Effector CD8-positive, alpha-beta T cell (primary cell): Measurements from ENCODE around the gene DCTN2.

Experiments
- DNase-seq: peaks from one replicate; lab custom pipeline; 2025; lab: John Stamatoyannopoulos, UW

DCTN2 gene

DNA sequence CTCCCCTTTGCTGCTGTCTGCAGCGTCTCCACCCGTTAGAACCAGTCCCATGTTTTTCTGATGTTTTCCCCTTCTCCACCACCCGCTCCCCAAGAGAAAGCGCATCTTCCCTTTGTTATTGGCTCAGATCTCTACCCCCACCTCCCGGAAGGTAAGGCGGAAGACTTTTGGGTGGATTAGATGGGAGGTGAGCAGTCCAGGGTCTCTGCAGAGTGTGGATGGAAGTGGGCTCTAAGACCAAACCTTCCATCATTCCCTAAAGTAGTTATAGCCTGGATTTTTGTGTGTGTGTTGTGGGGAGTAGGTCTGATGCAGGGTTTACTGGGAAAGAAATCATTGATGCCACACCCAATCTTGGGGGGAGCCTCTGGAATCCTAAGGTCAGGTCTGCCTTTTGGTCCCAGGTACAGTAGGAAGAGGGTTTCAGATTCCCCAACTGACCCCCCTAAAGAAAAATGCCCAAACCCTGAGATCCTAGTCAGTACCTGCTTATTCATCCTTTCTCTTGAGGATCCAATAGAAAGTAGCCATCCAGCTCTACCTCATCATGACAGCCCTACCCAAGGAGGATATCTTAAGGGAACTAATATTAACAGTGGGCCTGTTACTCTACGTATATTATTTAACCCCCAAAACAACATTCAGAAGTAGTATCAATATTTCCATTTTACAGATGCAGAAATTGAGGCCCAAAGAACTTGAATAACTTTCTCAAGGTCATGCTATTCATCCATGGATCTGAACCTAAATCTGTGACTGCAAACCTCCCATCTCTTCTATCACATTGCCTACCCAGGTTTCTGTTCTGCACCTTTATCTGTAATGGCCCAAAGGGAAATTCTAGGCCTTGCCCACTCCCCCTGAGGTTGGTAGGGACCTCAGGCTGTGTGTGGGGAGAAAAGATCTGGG, 3.9 kb upstream of the DCTN2 start:
- DNase-seq, result no peak

- DNase-seq, result peak; percentile 45
Measured at GRCh38 chr12:57549909-57550640, 3.1 kb upstream of the DCTN2 start, which contains the start of gene KIF5A. Gene KIF5A (plus strand): TSS chr12:57550044. CDS start chr12:57550272, 228 bp downstream.

DNA sequence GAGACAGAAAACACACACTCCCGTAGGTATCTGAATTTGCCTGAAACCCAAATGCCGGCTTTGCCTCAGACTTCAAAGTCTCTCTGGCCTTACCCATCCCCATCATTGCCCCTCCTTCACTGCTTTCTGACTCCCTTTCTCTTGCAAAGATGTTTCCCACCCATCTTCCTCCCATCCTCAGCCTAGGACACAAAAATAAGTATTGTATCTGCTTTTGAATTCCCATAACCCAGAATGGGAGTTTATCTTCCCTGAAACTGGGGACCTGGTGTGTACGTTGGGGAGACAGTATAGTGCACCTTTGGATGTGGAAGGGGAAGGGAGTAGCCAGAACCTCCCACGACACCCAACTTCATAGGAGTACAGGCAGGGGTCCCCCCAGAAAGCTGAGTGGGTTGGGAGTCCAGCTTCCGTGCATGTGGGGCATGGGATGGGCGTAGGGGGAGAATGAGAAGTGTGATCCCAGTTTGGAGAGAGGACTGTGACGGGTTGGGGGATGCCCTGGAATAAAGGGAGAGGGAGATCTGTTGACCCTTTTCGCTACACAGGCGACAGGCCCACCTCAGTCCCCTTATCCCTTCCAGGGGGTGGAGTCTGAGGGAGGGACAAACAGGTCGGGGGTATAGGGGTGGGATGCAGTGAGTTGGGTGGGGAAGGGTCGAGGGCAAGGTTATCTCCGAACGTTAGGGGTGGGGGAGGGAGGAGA, 2.4 kb upstream of the DCTN2 start:
- DNase-seq, result no peak

- DNase-seq, result no peak
Measured at GRCh38 chr12:57548488-57548887, 1.5 kb upstream of the DCTN2 start.

GRCh38 chr12:57548013-57548315, 972 bp upstream of the DCTN2 start:
- no peak for DNase-seq

DNA sequence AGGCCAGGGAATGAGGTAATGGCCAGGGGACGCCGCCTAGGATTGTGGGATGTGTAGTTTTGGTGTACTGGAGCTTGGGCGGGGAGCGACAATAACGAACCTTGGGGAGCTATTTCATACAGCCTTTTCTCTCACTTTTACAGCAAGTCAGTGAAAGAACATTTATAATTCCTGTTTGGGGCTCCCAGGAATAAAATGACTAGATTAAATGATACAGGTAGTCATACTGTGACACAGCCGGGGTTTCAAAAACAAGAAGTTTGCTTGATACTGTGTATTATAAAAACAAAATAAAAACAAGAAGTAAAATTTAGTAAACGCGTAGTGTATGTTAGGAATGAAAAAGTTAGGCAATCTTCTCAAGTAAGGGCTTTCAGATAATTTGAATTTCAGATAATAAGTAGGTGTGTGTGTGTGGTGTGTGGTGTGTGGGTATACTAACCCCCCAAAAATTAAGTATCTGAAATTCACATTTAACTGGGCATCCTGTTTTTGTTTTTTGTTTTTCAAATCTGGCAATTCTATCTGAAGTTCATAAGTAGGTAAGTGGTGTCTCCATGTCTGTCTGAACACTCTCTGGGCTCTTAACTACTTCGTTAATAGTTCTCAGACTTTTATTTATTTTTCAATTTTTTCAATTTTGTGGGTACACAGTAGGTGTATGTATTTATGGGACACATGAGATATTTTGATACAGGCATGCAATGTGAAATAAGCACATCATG, 458 bp upstream of the DCTN2 start:
- no peak for DNase-seq

DNA sequence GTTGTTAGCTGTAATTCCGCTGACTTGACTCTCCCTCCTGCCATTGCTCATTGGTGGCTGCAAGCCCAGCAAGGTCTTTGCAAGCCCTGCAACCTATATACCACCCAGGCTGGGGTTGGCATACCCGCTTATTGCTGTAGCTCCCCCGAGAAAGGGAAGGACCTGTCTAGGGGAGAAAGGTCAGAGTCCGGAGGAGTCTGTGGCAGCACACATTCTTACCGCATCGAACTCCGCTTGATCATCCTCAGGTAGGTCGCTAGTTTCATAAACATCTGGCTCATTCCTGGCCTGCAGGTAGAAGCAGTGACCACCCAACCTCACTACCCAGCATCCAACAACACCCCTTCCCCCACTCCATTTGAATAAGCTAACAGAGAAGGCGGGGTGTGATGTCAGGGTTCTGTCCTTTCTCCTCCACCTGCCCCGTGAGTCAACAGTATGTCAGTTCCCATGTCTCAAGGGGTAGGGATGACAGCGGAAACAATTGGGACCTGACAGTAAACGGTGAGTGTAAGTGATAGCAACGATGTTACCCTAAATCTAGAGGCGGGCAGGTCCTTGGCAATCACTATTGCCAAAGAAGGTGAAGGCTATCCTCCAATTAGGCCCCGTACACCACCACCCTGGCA, 1.1 kb downstream of the DCTN2 start:
- DNase-seq, result no peak

DNA sequence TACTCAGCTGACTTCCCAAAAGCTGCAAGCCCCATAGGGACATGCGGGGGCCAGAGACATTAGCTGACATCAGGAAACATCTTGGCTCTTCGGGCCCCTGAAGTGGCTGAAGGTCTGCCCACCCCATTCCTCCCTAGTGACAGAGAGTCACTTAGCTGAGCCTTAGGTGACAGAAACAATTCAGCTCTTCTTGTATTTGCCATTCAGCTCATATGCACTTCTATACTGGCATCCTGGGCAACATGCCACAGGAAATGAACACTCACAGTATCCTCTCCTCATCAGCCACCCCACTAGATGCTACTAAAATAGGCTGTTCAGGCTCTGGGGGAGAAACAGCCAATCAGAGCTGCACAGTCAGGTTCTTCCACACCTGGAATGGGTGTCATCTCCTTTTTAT, 3.4 kb downstream of the DCTN2 start:
- no peak for DNase-seq

GRCh38 chr12:57541717-57542116, 5.3 kb downstream of the DCTN2 start:
- no peak for DNase-seq

- no peak for DNase-seq
Measured at GRCh38 chr12:57541001-57541400, 6.0 kb downstream of the DCTN2 start.

DNA sequence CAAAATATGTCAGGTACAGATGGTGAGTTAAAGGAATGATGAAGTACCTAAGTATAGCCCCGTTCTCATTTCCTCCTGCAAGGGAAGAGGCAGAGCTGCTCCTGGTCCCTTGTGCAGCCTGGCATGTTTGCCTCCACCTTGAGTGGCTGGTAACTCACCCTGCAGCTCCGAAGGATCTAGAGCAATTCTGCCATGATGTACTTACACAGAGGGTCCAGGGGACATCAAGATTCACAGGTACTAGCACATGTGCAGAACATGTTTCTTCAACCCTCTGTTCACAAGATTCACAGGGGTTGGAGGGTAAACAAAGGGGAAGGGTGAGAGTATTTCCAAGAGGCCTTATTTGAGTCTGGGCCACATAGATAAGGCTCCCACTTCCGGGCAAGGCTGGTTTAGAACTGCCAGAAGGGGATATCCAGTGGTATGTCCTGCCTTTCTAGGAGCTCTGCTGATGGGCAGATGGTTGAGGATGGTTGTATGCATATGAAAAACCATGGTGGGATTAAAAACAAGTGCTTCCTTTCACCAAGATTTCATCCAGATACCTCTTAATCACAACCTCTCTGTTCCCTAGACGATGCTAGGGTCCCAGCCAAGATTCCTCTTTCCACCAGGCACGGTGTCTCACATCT, 7.7 kb downstream of the DCTN2 start:
- DNase-seq, result no peak

- DNase-seq, result no peak
Measured at GRCh38 chr12:57536597-57536942, 10.4 kb downstream of the DCTN2 start.

- DNase-seq, result no peak
Measured at GRCh38 chr12:57535764-57536596, 11.0 kb downstream of the DCTN2 start.

DNA sequence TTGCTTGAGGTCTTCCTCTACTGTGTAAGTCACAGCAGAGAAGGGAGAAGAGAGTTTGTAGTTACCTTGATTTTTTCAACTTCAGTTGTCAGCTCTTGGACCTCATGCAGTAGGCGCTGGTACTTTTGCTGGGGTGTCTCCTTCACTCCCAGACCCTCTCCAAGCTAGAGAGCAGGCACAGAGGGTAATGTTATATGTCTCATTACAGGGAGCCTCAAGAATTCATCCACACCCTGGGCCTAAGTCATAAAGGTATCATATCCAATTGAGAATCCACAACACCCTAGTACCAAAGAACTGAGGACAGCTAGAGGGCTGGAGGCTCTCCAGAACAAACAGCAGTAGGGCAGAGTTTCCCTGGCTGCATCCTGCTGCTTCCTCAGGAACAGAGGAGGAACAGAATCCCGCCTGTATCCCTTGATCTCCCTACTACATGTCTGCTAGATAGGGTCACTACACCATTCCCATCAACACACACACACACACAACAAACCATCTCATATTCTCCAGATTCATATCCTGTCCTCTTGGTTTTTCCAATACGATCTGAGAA, 11.9 kb downstream of the DCTN2 start:
- DNase-seq, result no peak

GRCh38 chr12:57534250-57534649, 12.7 kb downstream of the DCTN2 start:
- DNase-seq, result no peak

GRCh38 chr12:57533108-57533507, 13.9 kb downstream of the DCTN2 start:
- DNase-seq, result no peak

DNA sequence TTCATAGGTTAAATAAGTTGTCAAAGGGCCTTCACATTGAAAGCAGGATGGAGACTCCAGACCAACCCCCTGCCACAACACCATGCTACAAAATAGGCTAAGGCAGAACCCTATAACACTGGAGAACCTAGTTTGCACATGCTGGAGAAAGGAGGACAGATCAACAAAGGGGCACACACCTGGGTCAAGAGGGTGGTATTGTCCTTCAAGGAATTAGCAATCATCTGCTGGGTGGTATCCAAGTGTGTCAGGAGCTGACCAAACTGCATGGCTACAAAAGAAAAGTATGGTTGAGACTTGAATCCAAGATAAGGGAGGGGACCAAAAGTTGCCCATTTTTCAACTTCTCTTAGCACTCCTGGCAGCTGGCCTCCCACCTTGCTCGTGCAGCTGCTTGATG, 15.2 kb downstream of the DCTN2 start:
- no peak for DNase-seq

- no peak for DNase-seq
Measured at GRCh38 chr12:57530396-57531142, 16.4 kb downstream of the DCTN2 start.

GRCh38 chr12:57529831-57530230, 17.2 kb downstream of the DCTN2 start:
- DNase-seq, result no peak
